ENCODE results near the gene ABCC6. TPM values are rescaled to one million over a fixed set of nuclear protein-coding genes. Genes with fewer than 3 reads are reported as not detected.
"Not testable (repeated sequence)": the region's sequence is repeated elsewhere in the genome, so short reads cannot be mapped to it uniquely, and the experiment has no call there.

The ABCC6 gene
- total RNA-seq, result 10 to 100 TPM in 1 of 4 donors, 1 to 10 TPM in 3; 1.8 to 19.4 (median 2.2) TPM

DNA sequence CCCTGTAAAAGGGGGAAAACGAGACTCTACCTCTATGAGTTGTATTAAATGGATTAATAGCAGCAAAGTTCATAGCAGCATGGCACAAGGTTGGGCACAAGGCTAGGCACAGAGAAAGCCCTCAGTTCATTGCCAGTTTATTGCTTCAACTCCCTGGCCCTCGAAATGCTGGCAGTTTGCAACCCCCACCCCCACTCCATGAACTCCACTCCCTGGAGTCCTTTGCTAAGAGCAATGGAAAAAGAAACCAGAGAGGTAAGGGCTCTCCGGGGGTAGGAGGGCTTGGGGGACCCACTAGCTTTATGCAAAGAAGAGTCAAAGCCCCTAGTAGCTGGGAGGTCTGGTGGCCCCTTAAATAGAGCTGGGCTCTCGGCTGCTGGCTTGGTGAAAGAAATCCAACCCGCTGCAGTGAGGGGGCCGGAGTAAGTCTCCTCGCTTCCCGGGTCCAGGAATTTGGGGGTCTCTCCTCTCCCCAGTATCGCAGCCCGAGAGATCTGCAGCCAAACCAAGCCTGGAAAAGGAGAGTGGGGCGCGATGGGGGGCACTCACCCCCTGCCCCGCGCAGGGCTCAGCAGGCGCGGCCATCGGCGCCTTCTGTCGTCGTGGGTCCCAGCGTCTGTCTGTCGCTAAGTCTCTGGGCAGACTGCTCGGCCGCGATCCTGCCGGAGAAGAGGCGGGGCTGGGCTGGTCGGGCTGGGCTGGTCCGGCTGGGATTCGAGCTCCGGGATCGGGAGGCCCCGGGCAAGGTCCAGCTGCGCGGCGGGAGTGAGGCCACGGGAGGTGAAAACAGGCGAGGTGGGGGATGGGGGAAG is at the start of gene ABCC6:
Gene ABCC6, minus strand, starts transcription at position 645 of the 812 bp plus-strand sequence. Its CDS starts 60 bp downstream, at position 585.
- TF ChIP-seq, protein P1, sequence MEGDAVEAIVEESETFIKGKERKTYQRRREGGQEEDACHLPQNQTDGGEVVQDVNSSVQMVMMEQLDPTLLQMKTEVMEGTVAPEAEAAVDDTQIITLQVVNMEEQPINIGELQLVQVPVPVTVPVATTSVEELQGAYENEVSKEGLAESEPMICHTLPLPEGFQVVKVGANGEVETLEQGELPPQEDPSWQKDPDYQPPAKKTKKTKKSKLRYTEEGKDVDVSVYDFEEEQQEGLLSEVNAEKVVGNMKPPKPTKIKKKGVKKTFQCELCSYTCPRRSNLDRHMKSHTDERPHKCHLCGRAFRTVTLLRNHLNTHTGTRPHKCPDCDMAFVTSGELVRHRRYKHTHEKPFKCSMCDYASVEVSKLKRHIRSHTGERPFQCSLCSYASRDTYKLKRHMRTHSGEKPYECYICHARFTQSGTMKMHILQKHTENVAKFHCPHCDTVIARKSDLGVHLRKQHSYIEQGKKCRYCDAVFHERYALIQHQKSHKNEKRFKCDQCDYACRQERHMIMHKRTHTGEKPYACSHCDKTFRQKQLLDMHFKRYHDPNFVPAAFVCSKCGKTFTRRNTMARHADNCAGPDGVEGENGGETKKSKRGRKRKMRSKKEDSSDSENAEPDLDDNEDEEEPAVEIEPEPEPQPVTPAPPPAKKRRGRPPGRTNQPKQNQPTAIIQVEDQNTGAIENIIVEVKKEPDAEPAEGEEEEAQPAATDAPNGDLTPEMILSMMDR (IDR thresholded peaks at IDR 0.05; ENCODE audit: low read depth), result not testable (repeated sequence)

DNA sequence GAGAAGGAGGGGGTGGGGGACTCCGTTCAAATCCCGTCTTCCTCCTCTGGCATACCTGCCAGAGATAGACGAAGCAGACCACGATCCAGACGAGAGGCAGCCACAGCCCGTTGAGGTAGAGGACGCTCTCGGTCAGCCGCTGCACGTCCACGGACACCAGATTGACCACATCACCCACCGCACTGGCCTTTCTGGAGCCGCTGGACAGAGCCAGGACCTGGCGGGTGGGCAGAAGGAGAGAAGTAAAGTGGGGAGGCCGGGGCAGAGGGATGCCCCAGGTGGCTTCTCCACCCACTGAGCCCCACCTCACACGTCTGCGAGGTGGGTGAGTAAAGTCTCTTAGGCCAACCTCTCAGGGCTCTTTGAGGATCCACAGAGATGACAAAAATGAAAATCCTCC is 25.3 kb downstream of the ABCC6 start:
- TF ChIP-seq, protein P1 (IDR thresholded peaks at IDR 0.05; ENCODE audit: low read depth), result no peak

DNA sequence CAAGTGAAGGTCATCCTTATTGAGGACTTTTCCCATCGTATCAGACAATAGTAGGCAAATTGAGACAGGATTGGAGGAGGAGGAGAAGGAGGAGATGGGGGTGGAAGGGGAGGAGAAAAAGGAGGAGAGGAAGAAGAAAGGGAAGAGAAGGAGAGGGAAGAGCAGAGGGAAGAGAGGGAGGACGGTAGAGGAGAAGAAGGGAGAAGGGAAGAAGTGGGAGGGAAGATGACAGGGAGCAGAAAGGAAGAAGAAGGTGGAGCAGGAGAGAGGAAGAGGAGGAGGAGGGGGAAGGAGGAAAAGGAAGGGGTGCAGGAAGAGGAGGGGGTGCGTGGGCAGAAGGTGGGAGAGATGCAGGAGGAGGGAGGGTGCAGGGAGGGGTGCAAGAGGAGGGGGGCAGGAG is 26.0 kb downstream of the ABCC6 start:
- TF ChIP-seq, protein P1 (IDR thresholded peaks at IDR 0.05; ENCODE audit: low read depth), result no peak

DNA sequence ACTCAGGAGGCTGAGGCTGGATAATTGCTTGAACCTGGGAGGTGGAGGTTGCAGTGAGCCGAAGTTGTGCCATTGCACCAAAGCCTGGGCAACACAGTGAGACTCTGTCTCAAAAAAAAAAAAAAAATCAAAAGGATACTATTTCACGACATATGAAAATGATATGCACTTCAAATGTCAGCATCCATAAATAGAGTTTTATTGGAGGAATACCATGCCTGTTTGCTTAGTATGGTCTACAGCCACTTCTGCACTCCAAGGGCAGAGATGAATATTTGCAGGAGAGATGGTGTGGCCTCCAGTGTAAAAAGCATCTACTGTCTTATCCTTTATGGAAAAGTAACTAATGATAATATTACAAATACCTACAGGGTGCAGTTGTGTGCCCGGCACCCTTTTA is 27.2 kb downstream of the ABCC6 start:
- TF ChIP-seq, protein P1 (IDR thresholded peaks at IDR 0.05; ENCODE audit: low read depth), result no peak

DNA sequence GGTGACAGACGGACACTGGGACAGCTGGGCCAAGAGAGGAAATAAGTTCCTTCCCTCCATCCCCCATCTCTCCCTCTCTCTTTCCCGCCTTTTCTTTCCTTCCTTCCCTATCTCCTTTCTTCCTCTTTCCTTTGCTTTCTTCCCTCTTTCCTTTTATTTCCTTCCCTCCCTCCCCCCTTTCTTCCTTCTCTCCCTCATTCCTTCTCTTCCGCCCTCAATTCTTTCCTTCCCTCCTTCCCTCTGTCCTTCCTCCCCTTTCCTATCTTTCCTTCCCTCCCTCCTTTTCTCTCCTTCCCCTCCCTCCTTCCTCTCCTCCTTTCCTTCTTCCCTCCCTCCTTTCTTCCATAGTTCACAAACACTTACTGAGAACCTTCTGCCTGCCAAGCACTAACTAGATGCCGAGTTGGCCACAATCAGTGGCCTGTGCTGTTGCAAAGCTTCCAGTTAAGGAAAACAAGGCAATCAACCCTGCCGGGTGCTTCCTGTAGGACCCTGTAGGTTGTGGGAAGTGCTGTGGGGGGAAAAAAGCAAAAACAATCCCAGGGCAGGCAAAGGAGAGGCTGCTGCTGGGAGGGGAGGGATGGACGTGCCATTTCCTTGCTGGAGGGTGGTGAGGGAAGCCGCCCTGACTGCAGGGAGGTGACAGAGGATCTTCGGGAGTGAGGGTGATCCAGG is 31.7 kb downstream of the ABCC6 start:
- TF ChIP-seq, protein P1 (IDR thresholded peaks at IDR 0.05; ENCODE audit: low read depth), result no peak

DNA sequence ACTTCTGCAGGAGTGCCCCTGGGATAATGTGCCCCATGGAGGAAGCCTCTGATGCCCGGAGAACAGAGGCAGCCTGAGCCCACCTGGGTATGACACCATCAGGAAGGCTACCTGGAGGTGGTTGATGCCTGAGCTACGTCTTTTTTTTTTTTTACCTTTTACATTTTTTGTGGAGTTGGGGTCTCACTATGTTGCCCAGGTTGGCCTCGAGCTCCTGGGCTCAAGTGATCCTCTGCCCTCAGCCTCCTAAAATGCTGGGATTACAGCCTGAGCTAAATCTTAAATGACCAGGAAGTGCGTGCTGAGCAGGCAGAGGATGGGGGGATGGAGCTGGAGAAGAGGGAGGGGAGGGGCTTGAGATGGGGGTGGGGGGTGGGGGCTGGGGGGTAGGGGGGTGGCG is 32.7 kb downstream of the ABCC6 start:
- TF ChIP-seq, protein P1 (IDR thresholded peaks at IDR 0.05; ENCODE audit: low read depth), result no peak

DNA sequence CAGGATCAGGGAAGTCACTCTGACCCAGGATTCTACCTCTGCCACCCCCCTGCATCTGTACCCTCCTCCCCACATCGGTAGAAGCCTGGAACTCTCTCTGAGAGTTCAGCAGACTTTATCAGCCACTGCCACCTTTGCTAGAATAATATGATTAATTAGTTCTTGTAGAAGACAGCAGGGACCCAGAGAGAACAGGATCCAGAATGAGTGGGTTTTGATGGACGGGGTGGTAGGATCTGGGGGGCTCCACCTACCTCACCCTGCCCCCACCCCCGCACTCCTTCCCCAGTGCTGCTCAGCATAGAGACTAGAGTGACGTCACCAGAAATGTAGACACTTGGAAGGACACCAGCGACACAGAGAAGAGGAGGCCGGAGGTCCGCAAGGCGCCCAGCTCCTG is 33.5 kb downstream of the ABCC6 start:
- TF ChIP-seq, protein P1 (IDR thresholded peaks at IDR 0.05; ENCODE audit: low read depth), result no peak
